Daoy (cell line): ENCODE measurements around the gene RERGL. TPM values are rescaled to one million over a fixed set of nuclear protein-coding genes. Genes with fewer than 3 reads are reported as not detected.
A peak's percentile ranks its signal among the peaks of the same experiment; 100 is the strongest.
"Not testable (repeated sequence)": the region's sequence is repeated elsewhere in the genome, so short reads cannot be mapped to it uniquely, and the experiment has no call there.

ENCODE experiments used
- DNase-seq: peaks from one replicate; pipeline ENCODE4 v3.0.0-alpha.2; 2015; ENCODE audit warnings: low read depth
- total RNA-seq: library from RNA; depleted of rRNA; stranded (reverse); fragments of >200 nt; shearing (Covaris generic); gene quantifications from 2 replicates; pipeline ENCODE4 v1.2.3, GENCODE V29; 2014; rRNA removed

Gene RERGL, protein sequence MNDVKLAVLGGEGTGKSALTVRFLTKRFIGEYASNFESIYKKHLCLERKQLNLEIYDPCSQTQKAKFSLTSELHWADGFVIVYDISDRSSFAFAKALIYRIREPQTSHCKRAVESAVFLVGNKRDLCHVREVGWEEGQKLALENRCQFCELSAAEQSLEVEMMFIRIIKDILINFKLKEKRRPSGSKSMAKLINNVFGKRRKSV
- total RNA-seq: not detected in 2 replicates

DNA sequence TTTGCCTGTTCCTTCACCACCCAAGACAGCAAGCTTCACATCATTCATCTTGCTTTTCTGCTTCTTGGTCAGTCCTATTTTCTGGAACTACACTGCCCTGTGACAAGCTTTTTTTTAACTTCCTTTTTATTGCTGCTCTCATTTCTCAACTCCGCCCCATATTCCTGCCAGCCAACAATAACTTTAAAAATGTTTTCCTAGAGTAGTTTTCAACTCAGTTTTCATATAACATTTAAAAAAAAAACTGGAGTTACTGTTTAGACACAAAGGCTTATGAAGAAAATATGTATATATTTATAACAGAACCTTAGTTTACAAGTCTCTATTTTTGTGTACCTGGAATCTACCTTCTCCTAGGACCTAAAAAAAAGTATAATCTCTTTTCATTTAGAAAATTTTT is at the start of gene RERGL:
RERGL (minus strand) TSS at position 101 of the 400 bp plus-strand sequence; CDS start at position 48, 53 bp downstream.
- no peak for DNase-seq

DNA sequence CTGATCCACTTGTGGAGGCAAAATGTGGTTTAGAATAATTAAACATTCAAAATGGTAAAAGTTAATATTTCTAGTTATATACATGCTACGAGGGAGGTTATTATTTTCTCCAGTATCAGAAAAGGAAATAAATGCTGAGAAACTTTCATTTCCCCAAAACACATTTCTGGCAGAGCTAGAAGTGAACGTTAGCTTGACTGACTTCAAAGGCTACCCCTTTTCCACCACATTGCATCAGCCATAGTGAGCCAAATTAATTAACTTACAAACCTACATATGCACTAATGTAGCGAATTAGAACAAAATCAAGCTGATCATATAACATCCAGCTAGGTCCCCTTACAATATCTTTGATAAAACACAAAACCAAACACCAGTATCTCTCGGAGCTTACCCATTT is 49.3 kb upstream of the RERGL start:
- DNase-seq: no peak

DNA sequence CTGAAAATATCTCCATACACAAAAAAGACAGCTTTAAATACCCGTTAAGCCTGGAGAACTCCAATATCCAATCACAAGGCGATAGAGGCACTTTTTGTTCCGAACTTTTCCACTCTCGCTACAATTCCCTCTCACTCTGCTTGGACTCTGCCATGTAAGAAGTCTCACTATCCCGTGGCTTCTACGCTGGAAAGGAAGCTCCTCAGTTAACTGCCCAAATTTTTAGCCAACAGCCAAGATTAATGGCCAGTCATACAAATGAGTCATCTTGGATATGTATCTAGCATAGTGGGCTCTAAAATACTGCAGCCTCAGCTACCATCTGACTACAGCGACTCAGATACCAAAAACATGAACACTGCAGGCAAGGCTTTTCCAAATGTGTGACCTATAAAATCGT is 45.5 kb upstream of the RERGL start:
- peak; percentile 9 for DNase-seq

DNA sequence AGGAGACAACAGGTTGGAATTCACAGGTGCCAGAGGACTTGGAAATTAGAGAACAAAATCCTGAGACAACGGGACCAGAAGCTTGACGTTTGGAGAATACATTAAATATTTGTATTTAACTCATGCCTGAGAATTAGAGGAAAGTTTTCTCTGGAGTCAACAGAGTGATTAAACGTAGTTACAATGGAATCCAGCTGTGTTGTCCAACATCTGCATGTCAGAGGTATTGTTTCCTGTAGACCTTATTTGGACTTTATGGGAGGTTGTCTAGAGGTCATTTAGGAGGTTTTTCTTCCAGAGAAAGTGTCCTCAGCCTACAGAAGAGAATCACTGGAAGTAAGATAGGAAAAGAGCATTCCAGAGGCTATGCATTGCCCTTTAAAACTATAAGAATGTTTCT is 45.1 kb upstream of the RERGL start:
- DNase-seq: no peak

DNA sequence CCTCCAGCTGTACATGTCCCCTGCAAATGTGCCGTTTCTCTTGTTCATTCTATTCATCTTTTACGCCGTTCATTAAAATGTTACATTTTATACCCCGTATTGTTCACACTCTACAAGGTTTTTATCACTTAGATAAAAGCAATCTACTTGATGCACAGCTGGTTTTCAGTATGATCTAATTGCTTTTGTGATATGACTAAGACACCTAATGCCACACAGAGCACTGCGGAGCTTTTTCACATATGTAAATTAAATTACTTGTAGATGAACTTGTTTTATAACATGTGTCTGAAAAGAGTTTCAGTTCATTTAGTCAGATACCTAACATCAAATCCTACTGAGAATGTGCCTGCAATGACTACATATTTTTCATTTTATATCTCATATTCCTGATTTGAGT is 40.9 kb upstream of the RERGL start:
- DNase-seq: no peak

DNA sequence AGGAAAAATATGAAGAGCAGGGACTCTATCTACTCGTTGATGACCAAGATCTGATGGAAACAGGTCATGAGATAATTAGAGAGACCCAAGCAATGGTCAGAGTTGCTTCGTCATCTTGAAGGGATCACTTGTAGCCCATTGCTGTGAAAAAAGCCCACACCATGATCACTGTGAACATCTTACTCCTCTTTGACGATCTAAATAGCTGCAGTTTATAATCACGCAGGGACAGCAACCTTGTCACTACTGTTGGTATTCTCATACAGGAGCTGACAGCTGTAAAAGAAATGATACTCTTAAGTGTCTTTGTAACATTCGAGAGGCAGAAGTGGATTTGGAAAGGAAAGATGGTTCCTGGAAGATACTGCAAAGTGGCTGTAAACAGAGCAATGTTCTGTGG is 33.7 kb upstream of the RERGL start:
- no peak for DNase-seq

DNA sequence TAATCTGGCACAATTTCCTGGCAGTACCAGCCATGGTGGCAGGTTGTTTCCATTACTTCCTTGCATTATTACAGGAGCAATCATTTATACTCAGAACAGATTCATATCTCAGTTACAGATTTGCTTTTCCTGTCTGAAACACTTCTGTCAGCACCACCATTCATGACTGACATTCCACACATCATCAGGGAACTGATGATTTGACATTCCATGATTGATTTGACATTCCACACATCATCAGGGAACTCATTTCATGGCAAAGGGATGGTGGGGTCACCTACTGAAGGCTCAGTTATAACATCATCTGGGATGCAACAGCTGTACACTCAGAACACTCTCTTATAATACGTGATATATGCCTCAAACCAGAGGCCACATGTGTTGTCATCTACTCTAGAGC is 30.9 kb upstream of the RERGL start:
- DNase-seq: no peak

DNA sequence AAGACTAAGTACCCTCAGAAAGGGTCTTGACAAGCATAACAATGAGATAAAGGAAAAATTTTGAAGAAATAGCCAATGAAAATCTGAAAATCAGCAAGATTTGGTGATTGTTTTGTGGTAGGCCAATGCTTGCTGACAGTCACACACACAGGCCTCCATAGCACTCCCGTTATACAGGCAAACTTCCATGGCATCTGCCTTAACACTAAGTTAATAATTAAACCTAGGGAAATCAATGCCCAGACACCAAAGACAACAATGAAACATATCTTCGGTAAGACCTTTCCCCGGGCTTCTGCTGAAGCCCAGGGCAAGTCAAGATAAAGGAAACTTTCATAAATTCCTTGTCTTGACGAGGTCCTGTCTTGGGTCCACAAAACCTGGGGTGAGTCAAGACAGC is 18.6 kb upstream of the RERGL start:
- no peak for DNase-seq

DNA sequence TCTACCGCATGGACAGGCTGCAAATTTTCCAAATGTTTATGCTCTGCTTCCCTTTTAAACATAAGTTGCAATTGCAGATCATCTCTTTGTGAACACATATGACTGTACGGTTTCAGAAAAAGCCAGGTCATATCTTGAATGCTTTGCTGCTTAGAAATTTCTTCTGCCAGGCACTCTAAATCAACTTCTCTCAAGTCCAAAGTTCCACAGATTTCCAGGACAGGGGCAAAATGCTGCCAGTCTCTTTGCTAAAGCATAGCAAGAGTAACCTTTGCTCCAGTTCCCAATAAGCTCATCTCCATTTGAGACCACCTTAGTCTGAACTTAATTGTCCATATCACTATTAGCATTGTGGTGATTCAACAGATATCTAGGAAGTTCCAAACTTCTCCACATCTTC is 13.6 kb upstream of the RERGL start:
- no peak for DNase-seq

DNA sequence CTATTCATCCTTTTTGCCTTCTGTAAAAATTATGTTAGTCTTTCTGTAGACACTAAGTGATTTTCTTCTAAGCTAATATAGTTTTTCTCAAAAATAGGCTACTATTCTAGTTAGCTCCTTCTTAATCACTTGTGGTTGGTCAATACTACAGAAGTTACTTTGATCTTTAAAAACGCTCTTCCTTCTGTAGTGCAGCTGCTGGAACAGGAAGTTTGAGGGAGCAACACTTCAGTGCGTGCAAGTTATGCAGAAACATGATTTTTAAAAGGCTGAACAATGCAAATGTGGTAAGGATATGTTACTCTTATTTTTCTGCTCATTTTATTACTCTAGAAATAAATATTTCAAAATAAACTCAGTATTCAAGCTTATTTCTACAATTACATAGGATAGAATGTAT is 11.1 kb upstream of the RERGL start:
- DNase-seq: no peak

DNA sequence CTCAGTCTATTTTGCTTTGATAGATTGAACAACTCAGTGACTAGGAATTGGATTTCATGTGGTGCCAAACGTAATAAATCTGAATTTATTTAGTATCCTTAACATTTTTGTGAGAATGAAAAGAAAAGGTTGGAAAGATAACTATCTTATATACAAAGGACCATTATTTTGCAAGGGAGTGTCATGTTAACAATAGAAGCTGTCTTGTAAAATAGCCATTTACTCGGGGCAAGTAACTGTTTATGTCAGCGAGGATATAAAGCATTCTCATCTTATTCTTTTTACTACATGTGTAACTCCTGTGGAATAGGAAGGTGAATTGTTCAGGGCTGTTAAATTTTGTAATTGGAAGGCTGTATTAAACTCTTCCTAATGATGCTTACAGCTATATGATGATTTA is 5.9 kb downstream of the RERGL start:
- no peak for DNase-seq

DNA sequence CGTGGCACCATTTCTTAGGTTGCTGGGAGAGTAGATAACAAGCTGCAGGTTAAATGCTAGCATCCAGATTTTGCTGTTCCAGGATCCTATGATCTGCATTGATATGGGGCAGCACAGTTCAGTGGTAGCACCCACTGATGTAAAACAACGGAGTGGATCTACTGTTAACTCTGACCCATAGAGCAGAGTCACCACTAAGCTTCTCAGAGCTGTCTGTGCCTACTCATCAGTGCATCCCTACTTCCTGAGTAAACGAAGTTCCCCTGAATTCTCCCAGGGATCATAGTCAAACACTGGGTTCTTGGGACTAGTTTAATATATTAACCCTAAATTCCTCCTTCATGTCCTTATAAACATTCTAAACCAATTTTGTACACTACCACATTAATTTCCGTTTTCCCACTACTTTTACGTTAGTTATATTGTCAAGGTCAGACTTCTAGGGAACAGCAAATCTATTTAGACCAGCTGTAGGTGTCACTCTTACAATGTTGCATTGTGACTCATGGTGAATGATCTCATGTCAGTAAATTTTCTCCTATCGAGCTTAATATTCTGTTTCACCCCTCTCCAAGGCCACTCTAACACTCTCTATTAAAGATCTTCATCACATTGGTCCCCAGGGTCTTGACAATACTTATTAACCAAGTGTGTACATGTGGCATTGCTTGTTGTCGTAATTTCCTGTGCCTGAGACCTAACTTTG is 10.3 kb downstream of the RERGL start:
- no peak for DNase-seq

DNA sequence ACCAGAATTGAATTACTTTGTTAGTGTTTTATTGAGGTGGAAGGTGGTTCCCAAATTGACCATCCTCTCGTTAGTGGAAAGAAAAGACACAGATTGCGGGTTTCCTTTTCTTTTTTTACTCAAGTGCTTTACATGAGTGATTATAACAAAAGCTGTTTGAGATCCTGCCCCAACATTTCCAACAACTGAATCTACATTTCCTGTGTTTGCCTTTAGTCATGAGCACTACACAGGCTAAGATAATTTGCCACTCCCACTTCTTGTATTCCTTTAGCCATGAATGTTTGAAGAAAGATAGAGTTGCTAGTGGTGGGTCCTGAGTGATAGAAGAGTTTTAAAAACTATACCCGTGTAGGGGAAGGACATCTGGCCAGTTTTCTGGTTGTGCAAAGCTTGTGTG is 16.0 kb downstream of the RERGL start:
- no peak for DNase-seq

DNA sequence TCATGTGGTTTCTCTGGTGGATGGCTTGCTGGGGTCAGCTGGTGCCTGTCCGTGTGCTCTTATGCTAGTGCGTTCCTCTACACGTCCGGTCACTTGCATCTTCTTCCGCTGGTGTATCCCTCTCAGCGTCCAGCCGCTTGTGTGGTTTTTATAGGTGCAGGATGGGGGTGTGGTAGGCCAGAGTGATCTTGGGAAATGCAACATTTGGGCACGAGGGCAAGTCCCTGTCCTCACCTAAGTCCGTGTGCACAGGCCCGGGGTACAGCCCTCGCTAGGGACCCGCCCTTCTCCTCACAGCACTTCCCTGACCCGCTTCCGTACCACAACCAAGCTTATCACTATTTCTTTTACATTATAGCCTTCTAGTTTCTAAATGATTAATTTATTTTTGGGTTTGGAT is 17.3 kb downstream of the RERGL start:
- no peak for DNase-seq

DNA sequence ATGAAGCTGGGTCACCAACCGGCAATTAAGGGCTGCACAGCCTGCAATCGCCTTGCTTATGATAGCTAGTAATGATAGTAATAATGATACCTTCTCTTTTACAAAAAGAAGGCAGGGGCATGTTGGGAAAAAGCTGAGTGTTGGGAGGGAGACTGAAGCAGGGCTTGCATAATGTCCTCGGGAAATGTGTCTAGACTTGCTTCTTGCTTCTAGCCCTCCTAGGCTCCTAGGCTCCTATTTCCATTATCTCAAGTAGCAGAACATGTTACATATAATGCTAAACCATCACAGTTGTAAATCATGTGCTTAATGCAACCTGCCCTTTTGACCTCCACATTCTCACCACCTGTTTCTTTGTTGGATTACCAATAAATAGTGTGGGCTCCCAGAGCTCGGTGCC is 18.7 kb downstream of the RERGL start:
- no peak for DNase-seq

DNA sequence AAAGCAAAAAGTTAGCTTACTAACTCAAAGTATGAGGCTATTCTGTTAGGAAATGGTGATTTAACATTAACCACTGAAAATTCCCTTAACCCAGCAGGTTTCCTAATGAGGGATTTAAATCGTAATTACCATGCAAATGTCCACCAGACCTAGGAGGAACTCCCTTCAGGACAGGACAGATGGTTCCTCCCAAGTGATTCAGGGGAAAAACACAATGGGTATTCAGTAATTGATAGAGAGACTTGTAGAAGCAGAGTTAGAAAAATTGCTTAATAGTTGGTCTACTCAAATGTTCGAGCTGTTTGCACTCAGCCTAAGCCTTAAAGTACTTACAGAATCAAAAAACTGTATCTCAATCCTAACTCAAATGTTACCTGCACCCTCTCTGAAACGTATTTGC is 21.6 kb downstream of the RERGL start:
- no peak for DNase-seq

DNA sequence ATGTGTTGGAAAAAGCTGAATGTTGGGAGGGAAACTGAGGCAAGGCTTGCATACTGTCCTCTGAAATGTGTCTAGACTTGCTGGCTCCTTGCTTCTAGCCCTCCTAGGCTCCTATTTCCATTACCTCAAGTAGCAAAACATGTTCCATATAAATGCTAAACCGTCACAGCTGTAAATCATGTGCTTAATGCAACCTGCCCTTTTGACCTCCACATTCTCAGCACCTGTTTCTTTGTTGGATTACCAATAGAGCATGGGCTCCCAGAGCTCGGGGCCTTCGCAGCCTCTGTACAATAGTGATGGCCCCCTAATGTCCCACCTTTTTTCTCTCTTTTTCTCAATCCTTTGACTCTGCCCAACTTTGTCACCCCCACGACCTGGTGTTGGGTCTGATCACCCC is 23.3 kb downstream of the RERGL start:
- no peak for DNase-seq

DNA sequence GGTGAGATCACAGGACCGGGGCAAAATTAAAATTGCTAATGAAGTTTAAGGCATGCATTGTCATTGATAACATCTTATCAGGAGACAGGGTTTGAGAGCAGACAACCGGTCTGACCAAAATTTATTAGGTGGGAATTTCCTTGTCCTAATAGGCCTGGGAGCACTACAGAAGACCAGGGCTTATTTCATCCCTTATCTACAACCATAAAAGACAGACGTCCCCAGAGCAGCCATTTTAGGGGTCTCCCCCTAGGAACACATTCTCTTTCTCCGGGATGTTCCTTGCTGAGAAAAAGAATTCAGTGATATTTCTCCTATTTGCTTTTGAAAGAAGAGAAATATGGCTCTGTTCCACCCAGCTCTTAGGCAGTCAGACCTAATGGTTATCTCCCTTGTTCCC is 27.1 kb downstream of the RERGL start:
- not testable (repeated sequence) for DNase-seq

DNA sequence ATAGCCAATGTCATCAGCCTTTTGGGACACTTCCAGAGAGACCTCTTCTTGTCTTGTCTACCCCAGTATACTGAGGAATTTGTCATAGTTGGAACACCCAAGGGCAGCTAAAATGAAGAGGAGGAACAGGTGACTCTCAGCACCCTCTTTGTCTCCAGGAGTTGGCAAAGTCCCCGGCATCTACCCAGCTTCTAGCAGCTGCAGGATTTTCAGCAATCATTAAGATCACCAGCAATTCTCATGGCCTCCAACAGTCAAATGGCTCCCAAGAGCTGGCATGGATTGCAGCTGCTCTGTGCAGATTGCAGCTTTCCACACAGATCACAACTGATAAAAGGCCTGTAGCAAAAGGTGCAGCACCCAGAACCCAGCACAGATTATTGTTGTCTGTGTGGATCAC is 32.9 kb downstream of the RERGL start:
- no peak for DNase-seq

DNA sequence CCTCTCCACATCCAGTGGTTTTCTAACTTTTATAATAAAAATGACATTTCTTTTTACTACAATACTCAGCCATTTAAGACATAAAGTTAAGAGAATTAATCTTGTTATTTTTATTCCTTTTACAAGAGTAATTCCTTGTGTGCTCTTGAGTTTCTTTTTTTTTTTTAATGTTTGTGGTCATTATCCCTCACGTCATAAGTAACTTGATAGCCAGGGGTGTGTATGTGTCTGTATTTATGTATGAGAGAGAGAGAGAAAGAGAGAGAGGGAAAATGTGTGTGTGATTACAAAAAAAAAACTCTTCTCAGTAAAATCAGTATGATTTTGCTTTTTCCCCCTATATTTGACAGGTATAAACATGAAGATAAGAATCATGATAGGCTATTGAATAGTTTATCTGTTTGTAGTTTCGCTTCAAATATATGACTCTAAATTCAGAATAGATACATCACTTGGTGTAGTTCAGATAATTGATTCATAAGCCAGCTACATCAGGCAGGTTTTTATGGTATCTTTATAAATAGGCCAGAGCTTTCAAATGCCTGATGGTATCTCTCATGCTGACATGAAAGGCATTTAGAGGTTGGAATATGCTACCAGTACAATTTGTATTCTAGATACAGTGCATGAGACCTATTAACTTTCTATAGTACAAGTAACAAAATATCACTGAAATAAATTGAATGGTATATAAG is 34.9 kb downstream of the RERGL start:
- no peak for DNase-seq

DNA sequence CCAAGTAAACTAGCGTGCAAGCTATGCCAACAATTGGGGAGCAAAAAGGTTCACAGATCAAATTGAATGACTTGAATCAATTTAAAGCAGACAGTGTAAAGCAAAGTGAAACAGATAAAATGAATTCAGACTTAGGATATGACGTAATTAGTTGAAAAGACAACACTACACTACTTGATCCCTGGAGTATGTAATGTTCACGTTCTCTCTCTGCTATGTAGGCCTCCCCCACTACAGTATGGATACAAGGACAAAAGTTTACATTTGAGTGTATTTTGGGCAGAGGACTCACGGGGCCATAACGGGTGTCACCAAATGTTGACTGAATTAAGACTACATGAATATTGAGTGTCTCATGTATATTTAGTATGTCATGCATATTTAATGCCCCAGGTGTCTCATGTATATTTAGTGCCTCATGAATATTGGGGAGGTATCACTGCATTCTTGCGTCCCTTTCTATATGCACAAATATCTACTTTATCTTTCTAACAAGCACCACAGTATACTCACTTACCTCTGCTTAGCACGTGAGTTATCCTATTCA is 44.5 kb downstream of the RERGL start:
- peak; percentile 3 for DNase-seq

DNA sequence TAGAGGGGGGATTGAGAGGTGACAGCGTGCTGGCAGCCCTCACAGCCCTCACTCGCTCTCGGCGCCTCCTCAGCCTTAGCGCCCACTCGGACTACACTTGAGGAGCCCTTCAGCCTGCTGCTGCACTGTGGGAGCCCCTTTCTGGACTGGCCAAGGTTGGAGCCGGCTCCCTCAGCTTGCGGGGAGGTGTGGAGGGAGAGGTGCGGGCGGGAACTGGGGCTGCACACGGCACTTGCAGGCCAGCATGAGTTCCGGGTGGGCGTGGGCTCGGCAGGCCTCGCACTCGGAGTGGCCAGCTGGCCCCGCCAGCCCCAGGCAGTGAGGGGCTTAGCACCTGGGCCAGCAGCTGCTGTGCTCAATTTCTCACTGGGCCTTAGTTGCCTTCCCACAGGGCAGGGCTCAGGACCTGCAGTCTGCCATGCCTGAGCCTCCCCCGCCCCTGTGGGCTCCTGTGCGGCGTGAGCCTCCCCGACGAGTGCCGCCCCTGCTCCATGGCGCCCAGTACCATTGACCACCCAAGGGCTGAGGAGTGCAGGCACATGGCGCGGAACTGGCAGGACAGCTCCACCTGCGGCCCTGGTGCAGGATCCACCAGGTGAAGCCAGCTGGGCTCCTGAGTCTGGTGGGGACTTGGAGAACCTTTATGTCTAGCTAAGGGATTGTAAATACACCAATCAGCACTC is 49.8 kb downstream of the RERGL start:
- DNase-seq: not testable (repeated sequence)
